Hepatocyte (in vitro differentiated cells): ENCODE data around the gene NKAIN2. TPM values are rescaled to one million over a fixed set of nuclear protein-coding genes. Genes with fewer than 3 reads are reported as not detected.

Experiments
- DNase-seq: peaks from one replicate; pipeline ENCODE4 v3.0.0-alpha.2; 2016; ENCODE audit warnings: low spot score
- H2AFZ ChIP-seq: fragments of 200-600 bp; sonication (generic); 2 replicates; pipeline ENCODE4 v1.6.0; 2016; ENCODE audit warnings: antibody characterized with exemption, mild to moderate bottlenecking
- H3K27ac ChIP-seq: fragments of 200-600 bp; sonication (generic); 2 replicates; pipeline ENCODE4 v1.5.1; 2016; ENCODE audit warnings: mild to moderate bottlenecking
- H3K27me3 ChIP-seq: fragments of 200-600 bp; sonication (generic); 2 replicates; pipeline ENCODE4 v1.6.1; 2016
- H3K36me3 ChIP-seq: fragments of 200-600 bp; sonication (generic); replicated peaks from 2 replicates; pipeline ENCODE4 v1.5.1; 2016; ENCODE audit warnings: low read depth; ENCODE audit not compliant: insufficient read depth
- H3K4me1 ChIP-seq: fragments of 200-600 bp; sonication (generic); 2 replicates; pipeline ENCODE4 v1.5.1; 2016; ENCODE audit warnings: mild to moderate bottlenecking, moderate library complexity; ENCODE audit not compliant: insufficient read depth
- H3K4me2 ChIP-seq: fragments of 200-600 bp; sonication (generic); 2 replicates; pipeline ENCODE4 v1.6.0; 2016
- H3K4me3 ChIP-seq: fragments of 200-600 bp; sonication (generic); 2 replicates; pipeline ENCODE4 v1.5.1; 2016; ENCODE audit warnings: mild to moderate bottlenecking
- H3K79me2 ChIP-seq: fragments of 200-600 bp; sonication (generic); 2 replicates; pipeline ENCODE4 v1.6.0; 2017; ENCODE audit warnings: mild to moderate bottlenecking
- H3K9me2 ChIP-seq: fragments of 200-600 bp; sonication (generic); replicated peaks from 2 replicates; pipeline ENCODE4 v1.6.0; 2017; ENCODE audit warnings: mild to moderate bottlenecking; ENCODE audit not compliant: insufficient read depth
- H3K9me3 ChIP-seq: fragments of 200-600 bp; sonication (generic); 2 replicates; pipeline ENCODE4 v1.5.1; 2016; ENCODE audit warnings: low read depth, mild to moderate bottlenecking
- H4K20me1 ChIP-seq: fragments of 200-600 bp; sonication (generic); 2 replicates; pipeline ENCODE4 v1.6.0; 2016; ENCODE audit warnings: mild to moderate bottlenecking; ENCODE audit not compliant: insufficient read depth, poor library complexity, severe bottlenecking
- EZH2 ChIP-seq: fragments of 200-600 bp; sonication (generic); IDR thresholded peaks from 2 replicates; pipeline ENCODE4 v1.6.1; 2016; ENCODE audit warnings: antibody characterized with exemption, mild to moderate bottlenecking, borderline replicate concordance
- EZH2phosphoT487 ChIP-seq: fragments of 200-600 bp; sonication (generic); IDR thresholded peaks from one replicate; pipeline ENCODE4 v1.6.1; 2018; ENCODE audit warnings: antibody characterized with exemption, mild to moderate bottlenecking, low read depth, moderate library complexity; ENCODE audit not compliant: unreplicated experiment, severe bottlenecking
- WGBS: methylation state at CpG from one replicate; pipeline ENCODE4 v1.1.6; 2016; ENCODE audit warnings: low lambda C conversion rate; ENCODE audit errors: missing lambda C conversion rate; 5-methylcytosine and 5-hydroxymethylcytosine counted together
- polyA plus RNA-seq: library from polyadenylated mRNA; unstranded; fragments of >200 nt; fragmentation: Nextera tagmentation; extraction: Ambion mirVana; gene quantifications from 2 replicates; pipeline ENCODE4 v1.2.1, GENCODE V29; 2016
- total RNA-seq: library from RNA; depleted of rRNA; stranded (reverse); fragments of >200 nt; gene quantifications from 2 replicates; pipeline ENCODE4 v1.2.3, GENCODE V29; 2014
- TF ChIP-seq, protein P1 (sequence below): fragments of 200-600 bp; sonication (generic); IDR thresholded peaks from 2 replicates; pipeline ENCODE4 v1.5.1; 2016; ENCODE audit warnings: antibody characterized with exemption, mild to moderate bottlenecking; ENCODE audit not compliant: poor library complexity

Gene NKAIN2
- total and polyA plus RNA-seq, 2 experiments from 2014 or later, result 0.48 to 2.6 TPM

DNA sequence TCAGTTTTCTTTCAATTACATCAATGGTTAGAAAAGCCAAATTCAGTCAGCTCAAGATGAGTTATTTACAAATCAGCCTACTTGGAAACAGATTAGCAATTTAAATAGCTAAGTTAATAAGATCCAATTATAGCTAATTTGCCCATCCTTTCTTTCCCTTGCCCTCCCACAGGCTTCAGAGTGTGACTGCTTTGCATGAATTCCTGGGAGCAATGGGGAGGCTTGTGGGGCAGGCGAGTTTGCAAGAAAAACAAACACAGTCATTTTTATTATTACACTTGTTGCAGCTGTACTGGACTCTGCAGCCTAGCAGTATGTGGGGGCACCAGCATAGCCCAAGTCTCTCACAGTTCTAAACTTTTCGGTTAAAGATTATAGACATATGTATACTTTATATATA is 219.0 kb downstream of the NKAIN2 start:
- H3K4me3 ChIP-seq, result no peak overlapping the region
- no peak for TF ChIP-seq EZH2
- TF ChIP-seq, protein P1, sequence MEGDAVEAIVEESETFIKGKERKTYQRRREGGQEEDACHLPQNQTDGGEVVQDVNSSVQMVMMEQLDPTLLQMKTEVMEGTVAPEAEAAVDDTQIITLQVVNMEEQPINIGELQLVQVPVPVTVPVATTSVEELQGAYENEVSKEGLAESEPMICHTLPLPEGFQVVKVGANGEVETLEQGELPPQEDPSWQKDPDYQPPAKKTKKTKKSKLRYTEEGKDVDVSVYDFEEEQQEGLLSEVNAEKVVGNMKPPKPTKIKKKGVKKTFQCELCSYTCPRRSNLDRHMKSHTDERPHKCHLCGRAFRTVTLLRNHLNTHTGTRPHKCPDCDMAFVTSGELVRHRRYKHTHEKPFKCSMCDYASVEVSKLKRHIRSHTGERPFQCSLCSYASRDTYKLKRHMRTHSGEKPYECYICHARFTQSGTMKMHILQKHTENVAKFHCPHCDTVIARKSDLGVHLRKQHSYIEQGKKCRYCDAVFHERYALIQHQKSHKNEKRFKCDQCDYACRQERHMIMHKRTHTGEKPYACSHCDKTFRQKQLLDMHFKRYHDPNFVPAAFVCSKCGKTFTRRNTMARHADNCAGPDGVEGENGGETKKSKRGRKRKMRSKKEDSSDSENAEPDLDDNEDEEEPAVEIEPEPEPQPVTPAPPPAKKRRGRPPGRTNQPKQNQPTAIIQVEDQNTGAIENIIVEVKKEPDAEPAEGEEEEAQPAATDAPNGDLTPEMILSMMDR, result no peak
- TF ChIP-seq EZH2phosphoT487, result no peak
- 68% methylated on average over 2 of the region's 2 CpGs for WGBS

DNA sequence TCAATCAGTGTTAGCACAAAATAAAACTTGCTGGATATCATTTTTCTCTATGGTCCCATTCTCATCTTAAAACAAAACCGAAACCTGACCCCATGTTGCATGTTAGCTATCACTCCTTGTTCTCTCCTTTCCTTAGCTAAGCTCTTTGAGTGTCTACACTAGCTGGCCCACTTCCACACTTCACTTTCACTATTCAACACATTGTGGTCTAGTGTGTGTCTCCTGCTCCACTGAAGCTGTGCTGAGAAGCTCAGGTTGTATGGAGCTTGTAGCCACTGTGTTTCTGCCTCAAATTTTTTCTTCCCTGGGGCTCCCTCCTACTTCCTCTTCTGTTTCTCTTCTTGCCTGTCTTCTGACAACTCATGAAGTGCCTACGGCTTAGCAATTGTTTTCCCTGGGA is 223.0 kb downstream of the NKAIN2 start:
- H3K9me2 ChIP-seq, result no peaks in the 10 kb centered on the region
- H3K9me3 ChIP-seq, result no peaks in the 10 kb centered on the region
- no peaks in the 10 kb centered on the region for H3K79me2 ChIP-seq
- no peak overlapping the region for H3K4me3 ChIP-seq
- no peak for TF ChIP-seq EZH2
- no peak for TF ChIP-seq EZH2phosphoT487
- 80% methylated on average over 2 of the region's 2 CpGs for WGBS
- H2AFZ ChIP-seq, result no peak overlapping the region
- H3K4me1 ChIP-seq, result no peaks in the 10 kb centered on the region
- no peak for DNase-seq
- no peak overlapping the region for H3K4me2 ChIP-seq
- no peak overlapping the region for H3K27ac ChIP-seq
- H3K36me3 ChIP-seq, result no peaks in the 10 kb centered on the region
- H3K27me3 ChIP-seq, result no peaks in the 10 kb centered on the region
- H4K20me1 ChIP-seq, result no peaks in the 10 kb centered on the region

More for the DNA sequence above, 219.0 kb downstream of the NKAIN2 start:
- Histone ChIP-seq H3K4me1 (no peaks in the 10 kb centered on the region), H3K27ac (no peak overlapping the region), H4K20me1 (no peaks in the 10 kb centered on the region), H3K36me3 (no peaks in the 10 kb centered on the region), H3K27me3 (no peaks in the 10 kb centered on the region), H3K4me2 (no peak overlapping the region), H3K9me3 (no peaks in the 10 kb centered on the region), H2AFZ (no peak overlapping the region), H3K9me2 (no peaks in the 10 kb centered on the region), H3K79me2 (no peaks in the 10 kb centered on the region)
- no peak for DNase-seq

DNA sequence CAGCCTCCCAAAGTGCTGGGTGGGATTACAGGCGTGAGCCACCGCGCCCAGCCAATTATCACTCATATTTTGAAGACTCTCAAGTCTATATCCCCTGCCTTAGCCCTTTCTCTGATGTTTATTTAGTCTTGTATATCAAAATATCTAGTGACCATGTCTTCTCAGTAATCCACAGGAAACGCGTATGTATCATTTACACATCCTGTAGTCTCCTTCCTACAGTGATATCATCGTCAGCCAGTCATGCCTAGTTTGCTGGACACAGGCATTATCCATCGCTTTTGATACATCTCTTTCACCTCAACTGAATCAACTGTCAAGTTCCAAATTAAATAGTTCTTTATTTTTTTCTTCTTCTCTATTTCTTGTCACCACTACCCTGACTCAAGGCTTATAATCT is 223.7 kb downstream of the NKAIN2 start:
- 98% methylated on average over 7 of the region's 7 CpGs for WGBS

DNA sequence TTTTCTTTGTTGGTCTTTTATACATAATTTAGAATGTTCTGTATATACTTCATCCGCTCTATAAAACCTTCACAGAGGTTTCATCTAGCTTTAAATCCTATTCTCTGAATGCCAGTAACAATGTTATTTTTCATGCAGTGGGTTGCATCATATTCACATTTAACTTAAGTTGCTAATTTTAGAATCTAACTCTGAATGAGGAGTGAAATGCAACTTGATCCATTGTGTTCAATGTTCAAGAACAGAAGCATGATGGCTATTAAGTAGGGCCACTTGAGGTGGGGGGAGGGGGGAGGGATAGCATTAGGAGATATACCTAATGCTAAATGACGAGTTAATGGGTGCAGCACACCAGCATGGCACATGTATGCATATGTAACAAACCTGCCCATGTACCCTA is 224.5 kb downstream of the NKAIN2 start:
- no peak for DNase-seq

More for the DNA sequence above, 223.7 kb downstream of the NKAIN2 start:
- no peaks in the 10 kb centered on the region for H3K79me2 ChIP-seq
- no peaks in the 10 kb centered on the region for H3K9me3 ChIP-seq
- H3K27ac ChIP-seq, result no peak overlapping the region
- no peak for DNase-seq
- H3K9me2 ChIP-seq, result no peaks in the 10 kb centered on the region
- H2AFZ ChIP-seq, result no peak overlapping the region
- no peaks in the 10 kb centered on the region for H3K27me3 ChIP-seq
- no peaks in the 10 kb centered on the region for H4K20me1 ChIP-seq
- H3K4me1 ChIP-seq, result no peaks in the 10 kb centered on the region
- no peak overlapping the region for H3K4me3 ChIP-seq
- TF ChIP-seq EZH2phosphoT487, result no peak
- TF ChIP-seq, protein P1, result no peak
- no peak for TF ChIP-seq EZH2
- no peak overlapping the region for H3K4me2 ChIP-seq
- no peaks in the 10 kb centered on the region for H3K36me3 ChIP-seq

More for the DNA sequence above, 224.5 kb downstream of the NKAIN2 start:
- H3K4me3 ChIP-seq, result no peak overlapping the region
- H3K79me2 ChIP-seq, result no peaks in the 10 kb centered on the region
- no peak overlapping the region for H3K4me2 ChIP-seq
- H3K27me3 ChIP-seq, result no peaks in the 10 kb centered on the region
- H3K9me2 ChIP-seq, result no peaks in the 10 kb centered on the region
- no peaks in the 10 kb centered on the region for H3K36me3 ChIP-seq
- no peak overlapping the region for H2AFZ ChIP-seq
- no peak for TF ChIP-seq EZH2
- TF ChIP-seq EZH2phosphoT487, result no peak
- TF ChIP-seq, protein P1, result no peak
- 100% methylated on average over 2 of the region's 2 CpGs for WGBS
- H3K4me1 ChIP-seq, result no peaks in the 10 kb centered on the region
- no peaks in the 10 kb centered on the region for H3K9me3 ChIP-seq
- no peak overlapping the region for H3K27ac ChIP-seq
- no peaks in the 10 kb centered on the region for H4K20me1 ChIP-seq
